Right cardiac atrium (tissue), 5 donors: ENCODE data around the gene EIF4ENIF1. TPM values are rescaled to one million over a fixed set of nuclear protein-coding genes. Genes with fewer than 3 reads are reported as not detected.

ENCODE experiments used
- ATAC-seq, 2 donors: fragments of 200-7000 bp; cut with Tn5 transposase; one replicate each; pipeline versions ENCODE4 v1.8.0 to v1.9.1; 2020; ENCODE audit warnings: moderate library complexity in 2 of 2, mild to moderate bottlenecking in 1 of 2
- DNase-seq, 3 donors: peaks; one replicate each; pipeline ENCODE4 v3.0.0-alpha.2; 2020
- H3K27ac ChIP-seq: one replicate; pipeline ENCODE4 v1.5.1; 2013; ENCODE audit warnings: mild to moderate bottlenecking, low read length, control low read depth, moderate library complexity
- H3K27me3 ChIP-seq: one replicate; pipeline ENCODE4 v1.6.1; 2013; ENCODE audit not compliant: control insufficient read depth, insufficient read depth
- H3K4me1 ChIP-seq: one replicate; pipeline ENCODE4 v1.6.1; 2013; ENCODE audit warnings: low read length; ENCODE audit not compliant: control insufficient read depth, insufficient read depth
- H3K4me3 ChIP-seq: one replicate; pipeline ENCODE4 v1.5.1; 2013; ENCODE audit warnings: low read length, control low read depth
- H3K9me3 ChIP-seq: one replicate; pipeline ENCODE4 v1.6.1; 2013; ENCODE audit warnings: low read length; ENCODE audit not compliant: control insufficient read depth
- WGBS: extraction: QIAGEN DNeasy Blood & Tissue Kit; methylation state at CpG from one replicate; pipeline ENCODE4 v1.1.7; 2013; 5-methylcytosine and 5-hydroxymethylcytosine counted together
- intact Hi-C, 4 donors: fragments of 100-400 bp; cut with DNase I; formaldehyde crosslinking; loops; one replicate each; pipeline versions ENCODE4 v1.11.0 to v1.14.0; 2022 to 2023
- polyA plus RNA-seq: library from polyadenylated mRNA; stranded (reverse); fragments of 200-250 nt; gene quantifications from one replicate; pipeline ENCODE4 v1.2.3, GENCODE V29; 2013
- total RNA-seq, 4 donors: library from RNA; stranded (reverse); fragmentation: NEBNext Ultra II Directional; extraction: Animal tissue kit (Norgen Biotek cat#: 25700); gene quantifications; one replicate each; pipeline ENCODE4 v1.2.1, GENCODE V29; 2021
- donor health status: healthy with polysubstance abuse.
- donor health status: DM: no; HTN: yes; CAD: no.
- donor health status: DM: no; HTN: no; CAD: no.
- donor health status: DM: no; HTN: yes; CAD: no; lungs with severe emphysema.
- donor health status: DM: yes; HTN: yes; CAD: no.

The EIF4ENIF1 gene
- total and polyA plus RNA-seq, 5 donors = 10.0 to 37.9 (median 25.7) TPM

DNA sequence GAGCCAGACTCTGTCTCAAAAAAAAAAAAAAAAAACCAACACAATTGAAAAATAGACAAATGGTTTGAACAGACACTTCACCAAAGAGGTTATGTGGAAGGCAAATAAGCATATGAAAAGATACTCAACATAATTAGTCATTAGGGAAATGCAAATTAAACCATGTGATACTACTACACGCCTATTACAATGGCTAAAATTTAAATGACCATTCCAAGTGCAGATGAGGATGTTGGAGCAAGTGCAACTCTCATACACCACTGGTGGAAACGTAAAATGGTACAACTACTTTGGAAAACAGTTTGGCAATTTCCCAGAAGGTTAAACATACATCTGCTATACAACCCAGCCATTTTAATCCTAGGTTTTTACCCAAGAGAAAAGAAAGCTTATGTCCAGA is 24.3 kb downstream of the EIF4ENIF1 start:
- H3K27ac ChIP-seq = no peak overlapping the region
- H3K27me3 ChIP-seq = no peaks in the 10 kb centered on the region
- no peaks in the 10 kb centered on the region for H3K9me3 ChIP-seq
- 90% methylated on average over 2 of the region's 2 CpGs for WGBS
- no peak overlapping the region for H3K4me3 ChIP-seq
- intact Hi-C loops = no loop called here
- DNase-seq (no peak), ATAC-seq (no peak)
- H3K4me1 ChIP-seq = no peaks in the 10 kb centered on the region

DNA sequence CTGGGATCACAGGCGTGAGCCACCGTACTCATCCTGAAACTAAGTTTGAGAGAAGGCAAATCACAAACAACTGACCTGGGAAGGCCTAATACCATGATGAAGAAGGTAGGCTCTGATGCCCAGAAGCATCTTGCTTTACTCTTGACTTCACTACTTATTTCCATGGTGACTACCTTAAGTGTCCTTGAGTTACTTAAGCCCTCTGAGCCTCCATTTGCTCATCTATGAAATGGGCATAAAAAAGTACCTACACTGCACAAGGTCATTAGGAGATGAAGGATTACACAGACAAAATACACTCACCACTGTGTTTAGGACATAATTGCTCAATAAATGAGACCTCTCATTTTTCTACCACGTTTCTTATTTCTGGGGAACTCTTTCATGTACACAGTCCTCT is 27.9 kb downstream of the EIF4ENIF1 start:
- H3K9me3 ChIP-seq = no peaks in the 10 kb centered on the region
- H3K4me1 ChIP-seq = no peaks in the 10 kb centered on the region
- intact Hi-C loops = no loop called here
- ATAC-seq (no peak), DNase-seq (no peak)
- WGBS = 94% methylated on average over 3 of the region's 3 CpGs
- no peak overlapping the region for H3K4me3 ChIP-seq
- no peaks in the 10 kb centered on the region for H3K27me3 ChIP-seq
- no peak overlapping the region for H3K27ac ChIP-seq

DNA sequence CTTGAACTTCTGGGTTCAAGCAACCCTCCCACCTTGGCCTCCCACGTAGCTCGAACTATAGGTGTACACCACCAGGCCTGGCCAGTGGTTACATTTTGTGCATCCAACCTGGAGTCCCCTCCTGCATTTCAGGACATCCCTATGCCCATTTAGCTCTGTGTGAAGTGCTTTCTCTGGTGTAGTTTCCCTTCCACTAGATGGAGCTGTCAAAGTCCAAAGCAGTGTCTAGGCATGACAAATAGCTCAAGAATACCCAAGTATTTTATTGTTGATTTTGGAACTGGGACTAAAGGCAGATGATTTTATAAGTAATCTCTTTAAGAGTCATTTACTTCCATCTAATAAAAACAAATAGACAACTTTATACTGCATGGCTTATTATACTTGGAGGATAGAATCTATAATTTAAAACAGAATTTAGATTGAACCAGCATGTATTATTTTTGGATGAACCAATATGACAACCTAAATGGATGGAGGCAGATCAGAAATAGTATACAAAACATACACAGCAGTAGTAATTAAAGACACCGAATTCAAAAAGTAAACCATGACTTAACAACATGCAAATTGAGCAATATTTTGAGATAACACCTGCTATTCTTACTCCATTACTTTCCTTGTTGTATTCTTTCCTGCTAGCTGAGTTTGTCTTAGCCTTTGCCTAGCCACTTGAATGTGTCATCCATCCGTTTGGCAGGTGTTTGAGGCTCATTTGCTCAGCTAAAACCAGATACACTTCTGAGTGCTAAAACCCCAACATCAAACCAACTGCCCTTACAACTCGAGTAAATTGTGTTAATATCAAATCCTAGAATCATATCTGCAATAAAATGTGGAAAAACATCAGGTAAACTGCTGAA is 37.7 kb downstream of the EIF4ENIF1 start:
- WGBS = 77% methylated on average over 5 of the region's 5 CpGs
- H3K27me3 ChIP-seq = no peaks in the 10 kb centered on the region
- intact Hi-C loops = no loop called here
- H3K9me3 ChIP-seq = no peaks in the 10 kb centered on the region
- ATAC-seq (no peak), DNase-seq (no peak)
- H3K27ac ChIP-seq = no peak overlapping the region
- peaks cover 4% of the 10 kb centered on the region for H3K4me1 ChIP-seq
- no peak overlapping the region for H3K4me3 ChIP-seq

DNA sequence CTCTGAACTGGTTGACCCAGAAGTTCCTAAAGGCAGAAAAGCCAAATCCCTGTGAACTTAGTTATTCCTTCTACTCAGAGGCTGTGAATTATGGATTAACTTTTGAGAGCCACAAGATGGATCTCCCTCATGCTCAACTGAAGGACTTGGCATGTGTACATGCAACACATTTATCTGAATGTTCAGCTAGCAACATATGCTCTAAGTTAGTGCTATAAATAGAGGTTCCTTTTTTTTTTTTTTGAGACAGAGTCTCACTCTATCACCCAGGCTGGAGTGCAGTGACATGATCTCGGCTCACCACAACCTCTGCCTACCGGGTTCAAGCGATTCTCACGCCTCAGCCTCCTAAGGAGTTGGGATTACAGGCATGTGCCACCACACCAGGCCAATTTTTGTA is 40.1 kb downstream of the EIF4ENIF1 start:
- Histone ChIP-seq H3K9me3 (no peaks in the 10 kb centered on the region), H3K27ac (peak overlapping the region; percentile 72), H3K4me1 (peaks cover 4% of the 10 kb centered on the region), H3K4me3 (no peak overlapping the region), H3K27me3 (no peaks in the 10 kb centered on the region)
- no peak for DNase-seq
- intact Hi-C loops = no loop called here
- no peak for ATAC-seq
- WGBS = 51% methylated on average over 4 of the region's 4 CpGs

DNA sequence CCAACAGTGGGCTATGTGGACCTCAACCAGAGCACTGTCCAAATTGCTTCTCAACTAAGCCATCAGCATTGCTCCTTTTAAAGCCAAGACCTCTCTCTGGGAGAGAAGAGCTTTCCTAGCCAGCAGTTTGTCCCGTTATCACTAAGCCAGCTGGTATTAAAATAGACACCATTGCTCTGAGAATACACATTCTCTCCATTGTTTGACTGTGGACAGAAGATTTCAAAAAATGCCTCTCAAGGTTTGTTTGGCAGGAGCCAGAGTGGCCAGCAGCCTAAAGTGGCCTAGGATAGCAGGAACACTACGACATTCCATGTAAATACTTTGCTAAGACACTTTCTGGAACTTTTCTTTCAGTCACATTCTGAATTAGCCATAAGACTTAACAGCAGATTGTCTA is 41.3 kb downstream of the EIF4ENIF1 start:
- Histone ChIP-seq H3K4me1 (peaks cover 4% of the 10 kb centered on the region), H3K27me3 (no peaks in the 10 kb centered on the region), H3K27ac (peak overlapping the region; percentile 93), H3K9me3 (no peaks in the 10 kb centered on the region), H3K4me3 (no peak overlapping the region)
- ATAC-seq (peak in 1 of 2 donors; percentile 48), DNase-seq (no peak)
- intact Hi-C loops = no loop called here
- WGBS = 48% methylated on average over 2 of the region's 2 CpGs

DNA sequence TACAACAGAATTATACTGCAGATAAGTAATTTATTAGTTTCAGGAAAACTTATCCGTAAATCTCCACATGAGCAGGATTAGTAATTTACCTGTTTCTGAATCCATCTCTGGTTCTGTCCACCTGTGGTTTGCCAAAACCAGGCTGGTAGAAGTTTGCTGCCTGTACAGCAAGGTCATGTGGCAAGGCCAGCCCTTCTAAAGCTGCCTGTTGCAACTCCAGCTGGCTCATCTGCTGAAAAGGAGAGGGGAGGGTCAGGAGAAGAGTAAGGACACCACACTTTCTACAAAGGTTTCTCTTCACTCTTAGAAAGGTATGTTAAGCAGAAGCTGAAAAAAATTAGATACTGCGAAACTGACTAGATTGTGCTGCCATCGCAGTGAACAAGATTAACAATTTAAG is 42.3 kb downstream of the EIF4ENIF1 start:
- 91% methylated on average over 3 of the region's 3 CpGs for WGBS
- Histone ChIP-seq H3K27me3 (no peaks in the 10 kb centered on the region), H3K4me1 (peaks cover 4% of the 10 kb centered on the region), H3K4me3 (no peak overlapping the region), H3K27ac (peak overlapping the region; percentile 23), H3K9me3 (no peaks in the 10 kb centered on the region)
- DNase-seq (no peak), ATAC-seq (no peak)
- intact Hi-C loops = no loop called here

DNA sequence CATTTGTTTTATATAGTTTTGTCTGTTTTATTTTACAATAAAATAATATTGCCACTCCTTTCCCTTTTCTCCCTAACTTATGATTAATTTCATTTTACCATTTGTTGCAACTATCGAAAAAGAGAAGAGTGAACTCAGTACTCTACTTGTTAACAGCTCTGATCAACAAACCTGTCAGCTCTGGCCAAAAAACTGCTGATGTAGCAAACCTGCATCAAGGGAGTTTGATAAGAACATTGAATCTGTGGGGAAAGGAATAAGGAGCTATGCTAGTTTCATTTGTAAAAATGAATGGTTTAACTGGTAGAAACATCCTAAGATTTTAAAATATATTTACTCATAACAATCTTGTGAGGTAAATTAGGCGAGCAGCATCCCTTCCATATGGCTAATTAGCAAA is 42.9 kb downstream of the EIF4ENIF1 start:
- intact Hi-C loops = no loop called here
- DNase-seq (no peak), ATAC-seq (no peak)
- WGBS = 83% methylated on average over 2 of the region's 2 CpGs
- Histone ChIP-seq H3K4me1 (peaks cover 4% of the 10 kb centered on the region), H3K9me3 (no peaks in the 10 kb centered on the region), H3K27ac (no peak overlapping the region), H3K27me3 (no peaks in the 10 kb centered on the region), H3K4me3 (no peak overlapping the region)

DNA sequence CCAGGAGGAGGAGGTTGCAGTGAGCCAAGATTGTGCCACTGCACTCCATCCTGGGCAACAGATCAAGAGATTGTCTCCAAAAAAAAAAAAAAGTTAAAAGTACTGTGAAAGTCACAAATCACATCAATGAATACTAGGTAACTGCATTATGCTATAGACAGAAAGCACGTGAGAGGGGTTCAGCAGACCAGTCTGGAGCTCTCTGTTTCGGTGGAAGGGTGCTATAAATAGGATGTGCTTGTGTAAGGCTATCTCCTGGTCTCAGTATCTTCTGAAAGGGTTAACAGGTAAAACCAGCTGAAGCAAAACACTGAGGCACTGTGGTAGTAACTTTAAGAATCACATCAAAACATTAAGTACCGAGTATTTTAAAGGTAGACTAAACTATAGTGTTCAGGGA is 43.4 kb downstream of the EIF4ENIF1 start:
- Histone ChIP-seq H3K27ac (no peak overlapping the region), H3K4me1 (peaks cover 4% of the 10 kb centered on the region), H3K4me3 (no peak overlapping the region), H3K27me3 (no peaks in the 10 kb centered on the region), H3K9me3 (no peaks in the 10 kb centered on the region)
- intact Hi-C loops = no loop called here
- no peak for ATAC-seq
- 68% methylated on average over 3 of the region's 3 CpGs for WGBS
- DNase-seq = no peak

DNA sequence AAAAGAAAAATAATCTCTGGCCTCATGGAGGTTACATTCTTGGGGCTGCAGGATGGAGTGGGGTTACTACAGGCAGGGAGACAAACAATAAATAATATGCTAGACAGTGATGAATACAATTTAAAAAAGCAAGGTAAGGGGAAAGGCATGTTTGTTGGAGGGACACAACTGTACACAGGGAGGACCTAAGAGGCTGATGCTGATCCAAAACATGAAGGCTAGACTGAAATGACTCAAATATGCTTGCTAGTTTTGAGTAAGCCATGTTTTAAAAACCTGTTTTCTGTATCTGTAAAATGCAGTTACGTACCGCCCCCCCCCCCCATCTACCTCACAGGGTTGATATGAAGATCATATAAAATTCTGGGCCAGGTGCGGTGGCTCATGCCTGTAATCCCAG is 44.0 kb downstream of the EIF4ENIF1 start:
- no peaks in the 10 kb centered on the region for H3K9me3 ChIP-seq
- intact Hi-C loops = no loop called here
- ATAC-seq = no peak
- H3K27ac ChIP-seq = no peak overlapping the region
- 94% methylated on average over 3 of the region's 3 CpGs for WGBS
- H3K4me3 ChIP-seq = no peak overlapping the region
- H3K4me1 ChIP-seq = peaks cover 4% of the 10 kb centered on the region
- H3K27me3 ChIP-seq = no peaks in the 10 kb centered on the region
- DNase-seq = no peak

DNA sequence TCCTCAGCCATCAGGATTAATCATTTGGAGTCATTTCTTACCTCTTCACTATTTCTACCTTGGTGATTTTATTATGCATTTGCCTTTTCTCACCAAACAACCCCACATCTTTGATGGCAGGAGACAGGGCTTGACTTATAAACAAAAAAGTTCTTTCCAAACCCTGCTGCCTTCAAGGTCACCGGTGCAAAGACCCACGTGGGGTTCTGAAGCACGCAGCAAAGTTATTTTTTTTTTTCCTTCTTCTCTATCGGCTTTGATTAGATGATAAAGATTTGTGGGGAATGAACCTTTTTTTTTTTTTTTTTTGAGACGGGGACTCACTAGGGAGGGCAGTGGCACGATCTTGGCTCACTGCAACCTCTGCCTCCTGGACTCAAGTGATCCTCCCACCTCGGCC is 46.1 kb downstream of the EIF4ENIF1 start:
- no peaks in the 10 kb centered on the region for H3K9me3 ChIP-seq
- 78% methylated on average over 7 of the region's 7 CpGs for WGBS
- intact Hi-C loops = no loop called here
- DNase-seq (no peak), ATAC-seq (no peak)
- peaks cover 4% of the 10 kb centered on the region for H3K4me1 ChIP-seq
- H3K27me3 ChIP-seq = no peaks in the 10 kb centered on the region
- H3K27ac ChIP-seq = no peak overlapping the region
- no peak overlapping the region for H3K4me3 ChIP-seq

DNA sequence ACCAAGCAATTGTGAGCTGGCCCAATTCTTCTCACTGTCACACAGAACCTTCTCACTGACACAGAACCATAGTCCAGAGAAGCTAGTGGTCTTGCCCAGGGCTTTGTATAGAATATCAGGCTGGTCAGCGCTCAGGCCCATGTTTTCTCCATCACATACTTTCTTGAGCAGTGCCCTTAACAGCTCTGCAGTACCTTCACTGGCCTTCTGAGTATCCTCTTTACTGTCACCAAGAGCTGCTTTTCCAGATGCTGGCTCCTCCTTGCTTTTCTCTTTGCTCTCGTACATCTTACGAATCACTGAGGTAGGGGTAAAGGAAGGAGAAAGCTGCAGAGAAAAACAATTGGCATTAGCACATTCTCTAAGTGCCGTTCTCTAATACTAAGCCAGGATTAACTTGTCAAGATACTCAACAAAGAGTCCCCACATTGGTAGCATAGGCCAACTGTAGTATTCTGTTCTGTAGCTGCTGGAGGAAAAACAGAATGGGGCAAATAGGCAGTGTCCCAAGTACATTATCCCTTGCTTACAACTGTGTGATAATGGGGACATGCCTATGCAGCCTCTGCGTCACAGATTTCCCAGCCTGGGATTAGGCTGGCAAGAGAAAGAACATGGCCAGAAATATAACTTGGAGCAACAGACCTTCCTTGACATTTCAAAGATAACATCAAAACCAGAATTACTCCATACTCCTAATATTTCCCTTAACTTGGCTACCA is 46.7 kb downstream of the EIF4ENIF1 start:
- Histone ChIP-seq H3K27me3 (no peaks in the 10 kb centered on the region), H3K4me1 (peaks cover 3% of the 10 kb centered on the region), H3K27ac (peak overlapping the region; percentile 70), H3K9me3 (no peaks in the 10 kb centered on the region), H3K4me3 (no peak overlapping the region)
- WGBS = 79% methylated on average over 5 of the region's 5 CpGs
- ATAC-seq (peak; percentile 55 to 64), DNase-seq (peak in 1 of 3 donors; percentile 61)
- intact Hi-C loops = no loop called here
